Activated naive CD8-positive, alpha-beta T cell treated with anti-CD3 and anti-CD28 coated beads, Interleukin-2, amount 50 U/mL, for 16 hours (primary cell): Measurements from ENCODE around the gene CREG2.

ENCODE experiments used
- DNase-seq: peaks from one replicate; pipeline ENCODE4 v3.0.0-alpha.2; 2020; ENCODE audit warnings: low read depth, low spot score

The CREG2 gene

DNA sequence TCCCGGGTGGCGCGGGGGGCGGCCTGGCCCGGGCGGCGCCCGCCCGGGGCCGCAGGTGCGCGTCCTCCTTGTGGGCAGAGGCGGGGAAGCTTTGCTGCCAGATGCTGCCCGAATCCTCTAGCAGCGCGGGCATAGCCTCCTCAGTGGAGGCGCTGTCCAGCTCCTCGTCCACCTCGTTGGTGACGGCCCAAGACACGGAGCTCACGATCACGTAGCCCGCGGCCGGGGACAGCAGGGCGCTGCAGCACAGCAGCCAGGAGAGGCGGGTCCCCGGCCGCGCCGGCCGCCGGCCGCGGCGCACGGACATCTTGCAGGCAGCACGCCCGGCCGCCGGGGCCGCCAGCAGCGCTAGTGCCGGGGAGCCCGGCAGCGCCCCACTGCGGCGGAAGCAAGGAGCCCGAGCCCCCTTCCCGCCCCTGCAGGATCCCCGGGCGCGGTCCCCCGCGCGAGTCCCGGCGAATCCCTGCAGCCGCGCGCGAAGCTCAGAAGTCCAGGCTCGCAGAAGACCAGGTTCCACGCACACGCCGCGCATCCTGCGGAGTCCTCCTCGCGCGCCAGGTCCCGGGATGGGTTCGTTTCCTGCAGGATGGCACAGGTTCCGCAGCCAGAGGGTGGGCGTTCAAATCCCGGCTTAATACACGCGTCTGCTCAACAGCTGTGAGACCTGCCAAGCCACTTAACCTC, at the start of gene CREG2:
TSS of gene CREG2 (minus strand) at position 353 of the 684 bp plus-strand sequence. CDS start at position 307, 46 bp downstream.
- no peak for DNase-seq

GRCh38 chr2:101435001-101435862, 47.9 kb upstream of the CREG2 start:
- DNase-seq = no peak

GRCh38 chr2:101433465-101433864, 46.2 kb upstream of the CREG2 start:
- DNase-seq = no peak

DNA sequence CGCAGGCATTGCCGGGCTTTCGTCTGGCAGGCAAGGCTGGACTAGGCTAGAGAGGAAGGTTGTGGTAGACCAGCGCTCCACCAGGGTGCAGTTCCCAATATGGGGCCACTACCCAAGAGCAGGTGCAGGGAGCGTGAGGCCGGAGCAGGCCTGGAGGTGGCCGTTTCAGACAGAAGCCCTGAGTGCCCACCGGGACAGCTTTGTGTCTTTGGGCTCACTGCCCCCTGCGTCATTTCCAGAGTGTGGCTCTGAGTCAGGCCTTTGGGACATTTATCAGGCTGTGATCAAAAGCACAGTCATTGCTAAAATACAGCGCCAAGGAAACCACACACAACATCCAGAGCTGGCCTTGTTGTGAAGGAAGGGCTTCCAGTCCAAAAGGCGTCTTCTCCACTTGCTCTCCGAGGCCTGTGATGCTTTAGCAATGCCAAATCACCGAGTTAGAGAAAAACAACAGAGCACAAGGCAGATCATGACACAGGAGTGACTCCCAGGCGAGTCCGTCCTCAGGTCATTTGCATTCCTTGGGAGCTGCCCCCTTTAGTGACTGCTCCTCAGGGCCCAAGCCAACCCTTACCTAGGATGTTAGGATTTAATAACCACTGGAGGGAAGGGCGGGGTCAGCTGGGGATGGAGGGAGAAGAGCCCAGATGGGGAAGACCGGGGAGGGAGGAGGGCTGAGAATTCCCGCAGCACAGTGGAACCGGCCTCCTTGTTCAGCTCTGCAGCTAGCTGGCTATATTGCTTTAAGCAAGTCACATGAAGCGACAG, 45.3 kb upstream of the CREG2 start:
- no peak for DNase-seq

- no peak for DNase-seq
Observed at GRCh38 chr2:101431486-101431885, 44.2 kb upstream of the CREG2 start.

GRCh38 chr2:101430156-101430555, 42.9 kb upstream of the CREG2 start:
- no peak for DNase-seq

DNA sequence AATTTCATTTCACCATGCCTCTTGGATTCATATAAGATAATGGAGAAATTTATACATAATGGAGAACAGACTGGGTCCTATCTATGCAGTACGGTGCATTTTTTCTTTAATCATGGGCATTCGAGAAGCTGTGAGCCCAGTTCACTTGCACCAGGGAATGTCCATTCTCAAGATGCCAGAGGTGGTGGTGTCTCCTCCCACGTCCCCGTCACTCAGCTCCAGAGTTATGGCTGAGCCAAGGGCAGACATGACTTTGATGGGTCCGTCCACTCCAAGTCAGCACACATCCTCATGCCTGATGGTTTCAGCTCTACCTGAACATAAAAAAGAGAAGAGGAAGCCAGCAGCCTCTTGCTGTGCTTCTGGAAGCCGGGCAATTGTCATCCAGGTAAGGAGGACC, 42.1 kb upstream of the CREG2 start:
- DNase-seq = no peak

- DNase-seq = no peak
Observed at GRCh38 chr2:101428422-101429176, 41.3 kb upstream of the CREG2 start.

GRCh38 chr2:101427743-101428142, 40.4 kb upstream of the CREG2 start:
- DNase-seq = no peak

DNA sequence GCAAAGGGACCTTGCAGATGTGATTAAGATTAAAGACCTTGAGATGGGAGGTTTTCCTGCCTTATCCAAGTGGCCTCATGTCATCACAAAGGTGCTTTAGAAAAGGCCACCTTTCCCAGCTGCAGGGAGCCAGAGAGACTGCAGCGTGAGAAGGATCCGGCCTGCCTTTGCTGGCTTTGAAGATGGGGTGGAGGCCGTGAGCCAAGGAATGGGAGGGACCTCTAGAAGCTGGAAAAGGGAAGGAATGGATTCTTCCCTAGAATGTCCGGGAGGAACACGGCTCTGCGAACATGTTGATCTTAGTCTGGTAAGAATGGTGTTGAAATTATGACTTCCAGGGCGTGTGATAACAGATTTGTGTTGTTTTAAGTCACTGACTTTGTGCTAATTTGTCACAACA, 39.9 kb upstream of the CREG2 start:
- DNase-seq = no peak

- no peak for DNase-seq
Observed at GRCh38 chr2:101426822-101427221, 39.5 kb upstream of the CREG2 start.

- DNase-seq = no peak
Observed at GRCh38 chr2:101420623-101421022, 33.3 kb upstream of the CREG2 start.

GRCh38 chr2:101419096-101419663, 31.9 kb upstream of the CREG2 start:
- DNase-seq = peak; percentile 35

- no peak for DNase-seq
Observed at GRCh38 chr2:101418460-101419095, 31.3 kb upstream of the CREG2 start.

GRCh38 chr2:101416609-101417008, 29.3 kb upstream of the CREG2 start:
- DNase-seq = no peak

GRCh38 chr2:101415884-101416283, 28.6 kb upstream of the CREG2 start:
- DNase-seq = no peak

GRCh38 chr2:101415220-101415619, 27.9 kb upstream of the CREG2 start:
- no peak for DNase-seq

DNA sequence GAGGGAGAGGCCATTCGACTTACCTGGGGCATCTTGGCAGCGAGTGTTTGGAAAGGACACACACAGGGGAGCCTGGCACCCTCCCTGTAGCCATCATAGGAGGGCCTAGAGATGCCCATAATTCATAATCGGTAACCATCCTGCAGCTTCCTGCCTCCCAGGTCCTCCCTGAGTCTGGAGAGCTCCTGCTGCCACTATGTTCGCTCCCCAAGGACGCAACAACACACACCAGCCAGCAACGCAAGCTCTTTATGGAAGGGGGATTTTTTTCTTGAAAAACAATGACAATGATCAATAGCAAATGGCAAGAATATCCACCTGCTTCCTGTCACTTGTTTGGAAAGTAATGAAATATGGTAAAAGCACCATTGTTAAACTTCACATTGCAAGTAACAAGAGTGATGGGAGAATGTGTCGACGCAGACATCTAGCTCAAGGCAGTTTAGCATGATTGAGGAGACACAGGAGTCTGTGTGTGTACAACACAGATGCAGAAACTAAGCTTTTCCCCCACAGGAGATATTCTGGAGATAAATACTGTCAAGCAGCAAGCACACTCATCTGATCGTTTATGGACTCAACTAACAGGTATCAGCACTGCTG, 24.9 kb upstream of the CREG2 start:
- DNase-seq = no peak

GRCh38 chr2:101410746-101411145, 23.4 kb upstream of the CREG2 start:
- DNase-seq = no peak

DNA sequence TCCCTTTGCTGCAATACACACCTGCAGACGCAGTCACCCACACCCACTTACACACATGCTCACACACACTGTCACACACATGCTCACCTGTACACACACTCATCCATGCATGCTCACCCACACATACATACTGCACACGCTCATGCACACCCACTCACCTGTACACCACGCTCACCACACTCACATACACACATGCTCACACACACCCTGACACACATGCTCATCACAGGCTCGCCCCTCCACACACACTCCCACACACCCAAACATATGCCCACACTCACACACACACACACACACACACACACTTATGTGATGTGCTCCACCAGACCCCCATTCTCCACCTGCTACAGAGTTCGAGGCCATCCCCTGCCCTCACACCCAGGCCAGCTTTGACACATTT, 22.8 kb upstream of the CREG2 start:
- DNase-seq = no peak
